ENCODE measurements around the gene GDE1.

The GDE1 gene

GRCh38 chr16:19523559-19524355 lies 1.9 kb upstream of the GDE1 start, which contains the start of gene CCP110:
Gene CCP110 (plus strand): TSS chr16:19523942. CDS start chr16:19527882, 3,940 bp downstream.
- peak; percentile 82 for DNase-seq

GRCh38 chr16:19523184-19523558 lies 1.3 kb upstream of the GDE1 start:
- no peak for DNase-seq

GRCh38 chr16:19522760-19523159 lies 862 bp upstream of the GDE1 start:
- no peak for DNase-seq

- no peak for DNase-seq
These were observed 467 bp upstream of the GDE1 start for GRCh38 chr16:19522397-19522732.

GRCh38 chr16:19520861-19521331 lies 1.0 kb downstream of the GDE1 start:
- DNase-seq = no peak

- DNase-seq = no peak
These were observed 3.5 kb downstream of the GDE1 start for GRCh38 chr16:19518388-19518787.

- no peak for DNase-seq
These were observed 4.3 kb downstream of the GDE1 start for GRCh38 chr16:19517424-19518089.

GRCh38 chr16:19515757-19516156 lies 6.1 kb downstream of the GDE1 start:
- DNase-seq = no peak

- DNase-seq = peak; percentile 50
These were observed 8.4 kb downstream of the GDE1 start for GRCh38 chr16:19513377-19514053.

GRCh38 chr16:19512297-19512696 lies 9.6 kb downstream of the GDE1 start:
- no peak for DNase-seq

GRCh38 chr16:19507867-19508266 lies 14.0 kb downstream of the GDE1 start:
- no peak for DNase-seq

- DNase-seq = no peak
These were observed 14.9 kb downstream of the GDE1 start for GRCh38 chr16:19506965-19507364.

GRCh38 chr16:19505600-19506303 lies 16.1 kb downstream of the GDE1 start:
- DNase-seq = no peak

- no peak for DNase-seq
These were observed 18.3 kb downstream of the GDE1 start for GRCh38 chr16:19503461-19504075.

- no peak for DNase-seq
These were observed 19.3 kb downstream of the GDE1 start for GRCh38 chr16:19502395-19503131.

GRCh38 chr16:19499481-19499880 lies 22.4 kb downstream of the GDE1 start:
- DNase-seq = no peak

GRCh38 chr16:19499006-19499405 lies 22.9 kb downstream of the GDE1 start:
- no peak for DNase-seq

GRCh38 chr16:19497176-19497575 lies 24.7 kb downstream of the GDE1 start:
- no peak for DNase-seq

- no peak for DNase-seq
These were observed 31.3 kb downstream of the GDE1 start for GRCh38 chr16:19490619-19491018.

- no peak for DNase-seq
These were observed 33.7 kb downstream of the GDE1 start for GRCh38 chr16:19488213-19488640.

GRCh38 chr16:19486750-19487325 lies 35.1 kb downstream of the GDE1 start:
- DNase-seq = no peak

- no peak for DNase-seq
These were observed 35.8 kb downstream of the GDE1 start for GRCh38 chr16:19486051-19486450.

Measured in SIG-M5 (cell line).